ENCODE data around the gene MAP3K3.
"Not testable (repeated sequence)": the region's sequence is repeated elsewhere in the genome, so short reads cannot be mapped to it uniquely, and the experiment has no call there.

Gene MAP3K3

DNA sequence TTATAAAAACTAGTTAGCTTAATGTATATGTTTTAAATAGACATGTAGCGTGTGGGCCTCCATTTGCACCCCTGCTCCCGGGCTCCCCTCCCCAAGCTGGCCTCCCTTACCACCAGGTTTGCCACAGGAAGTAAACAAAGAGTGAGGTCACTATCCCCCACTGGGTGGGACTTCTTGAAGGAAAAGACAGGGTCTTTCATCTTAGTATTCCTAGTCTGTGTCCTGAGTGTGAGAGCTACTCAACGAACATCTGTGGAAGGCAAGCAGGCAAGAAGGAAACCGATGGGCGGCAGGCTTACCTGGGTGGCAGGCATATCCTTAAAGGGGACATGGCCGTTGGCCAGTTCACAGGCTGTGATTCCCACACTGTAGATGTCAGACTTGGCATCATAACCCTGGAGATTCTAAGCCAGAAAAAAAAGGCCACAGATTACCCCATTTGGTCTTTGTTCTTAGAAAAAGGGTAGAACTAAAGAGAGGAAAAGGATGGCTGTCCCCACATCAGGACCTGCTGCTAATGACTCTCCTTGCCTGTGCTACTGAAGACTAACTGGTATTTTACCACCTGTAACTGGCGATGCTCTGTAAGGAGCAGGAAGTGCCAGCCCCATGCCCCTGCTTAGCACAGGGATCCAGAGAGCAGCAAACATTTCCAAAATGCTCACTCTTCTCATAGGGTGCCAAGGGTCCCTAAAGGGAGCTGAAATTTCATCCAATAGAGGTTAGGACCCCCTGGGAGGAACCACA lies 84.3 kb downstream of the MAP3K3 start:
- no peak for DNase-seq (ENCODE audit: low spot score)

DNA sequence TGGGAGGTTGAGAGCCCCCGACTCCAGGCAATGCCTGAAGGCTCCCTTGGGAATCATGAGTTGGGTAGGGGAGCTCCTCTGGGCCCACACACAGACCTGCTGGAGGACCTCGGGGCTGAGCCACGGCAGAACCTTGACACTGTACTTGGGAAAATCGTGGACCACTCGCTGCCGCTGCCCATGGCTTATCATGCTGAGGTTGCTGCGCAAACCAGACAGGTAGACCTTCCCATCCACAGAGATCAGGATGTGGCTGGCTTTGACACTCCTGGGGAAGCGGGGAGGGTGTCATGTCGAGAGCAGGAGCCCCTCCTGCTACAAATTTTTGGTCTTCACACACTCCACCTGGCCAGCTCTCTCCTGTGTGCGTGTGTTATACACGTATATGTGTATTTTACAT lies 84.9 kb downstream of the MAP3K3 start:
- no peak for DNase-seq (ENCODE audit: low spot score)

DNA sequence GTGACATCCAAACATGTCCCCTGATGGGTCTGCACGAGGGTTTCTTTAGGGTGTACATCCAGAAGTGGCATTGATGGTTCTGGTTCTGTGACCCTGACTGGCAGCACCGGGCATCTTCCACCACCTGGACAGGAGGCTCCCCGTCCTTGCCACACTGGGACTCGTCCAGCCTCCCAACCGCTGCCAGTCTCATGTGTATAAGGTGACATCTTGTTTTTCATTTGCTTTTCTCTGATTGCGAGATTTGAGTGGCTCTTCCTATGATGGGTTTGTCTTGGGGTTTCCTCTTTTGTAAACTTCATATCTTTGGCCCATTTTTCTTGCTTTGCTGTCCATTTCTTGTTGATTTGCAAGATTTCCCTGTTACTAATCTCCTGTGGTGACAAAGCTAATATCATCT lies 86.9 kb downstream of the MAP3K3 start:
- DNase-seq (ENCODE audit: low spot score), result no peak

DNA sequence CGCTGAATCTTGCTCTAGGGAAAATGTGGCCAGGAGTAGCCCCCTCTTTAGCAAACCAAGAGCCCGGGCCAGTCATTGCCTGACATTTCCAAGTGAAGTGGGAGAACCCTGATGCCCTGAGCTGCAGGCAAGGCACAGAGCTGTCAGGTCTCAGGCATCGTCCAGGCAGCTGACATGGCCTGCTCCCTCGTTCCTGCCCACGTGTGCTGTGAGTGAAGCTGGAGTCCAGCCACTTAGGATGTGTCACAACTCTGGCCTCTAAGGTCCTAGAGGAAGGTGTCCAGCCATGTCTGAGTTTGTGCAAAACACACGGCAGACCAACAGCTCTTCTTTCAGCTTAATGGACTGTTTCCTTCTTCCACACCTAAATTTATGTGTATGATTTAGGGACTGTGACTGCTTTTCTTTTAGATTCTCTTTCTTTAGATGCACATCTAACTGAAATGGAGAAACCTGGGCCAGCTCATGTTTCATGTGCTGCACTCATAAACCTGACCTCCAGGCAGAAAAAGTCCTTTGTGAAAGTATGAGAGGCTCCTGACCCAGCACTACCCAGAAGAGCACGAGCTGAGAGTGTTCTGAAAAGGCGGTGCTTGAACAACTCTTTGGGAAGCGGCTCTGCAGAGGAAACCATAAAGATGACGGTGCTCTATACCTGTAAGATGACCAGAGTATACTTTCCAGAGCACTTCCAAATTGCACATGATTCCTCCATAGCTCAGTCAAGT lies 92.5 kb downstream of the MAP3K3 start:
- DNase-seq (ENCODE audit: low spot score), result peak; percentile 70

DNA sequence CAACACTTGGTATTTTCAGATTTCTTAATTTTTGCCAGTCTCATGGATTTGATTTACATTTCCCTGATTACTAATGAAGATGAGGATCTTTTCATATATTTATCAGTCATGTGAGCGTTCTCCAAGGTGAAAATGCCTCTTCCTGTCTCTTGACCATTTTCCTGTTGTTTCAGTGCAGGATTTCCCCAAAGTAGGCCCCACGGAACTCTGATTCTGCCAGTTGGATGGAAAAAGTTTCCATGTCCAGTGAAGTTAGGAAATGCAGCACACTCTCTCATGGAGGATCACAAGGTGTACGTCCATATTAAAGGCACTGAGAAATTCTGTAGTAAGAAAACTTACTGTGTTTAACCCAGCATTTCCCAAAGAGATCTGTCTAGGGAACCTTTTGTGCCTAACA lies 94.2 kb downstream of the MAP3K3 start:
- DNase-seq (ENCODE audit: low spot score), result no peak

DNA sequence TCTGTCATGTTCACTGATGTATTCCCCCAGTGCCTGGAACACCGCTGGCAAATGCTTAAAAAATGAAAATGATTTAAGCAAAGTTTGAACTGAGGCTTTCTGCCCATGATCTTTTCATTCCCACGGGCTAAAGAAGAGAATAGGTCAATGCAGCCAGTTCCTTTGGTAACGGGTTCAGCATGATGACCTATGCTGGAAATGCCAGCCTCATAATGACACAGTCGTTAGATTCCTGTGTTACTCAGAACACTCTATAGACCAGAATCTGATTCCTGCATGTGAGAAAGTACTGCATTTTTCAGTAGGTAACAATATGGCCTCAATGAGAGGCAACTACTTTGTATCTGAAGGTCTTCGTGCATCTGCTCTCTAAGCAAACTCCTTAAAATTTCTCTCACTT lies 96.8 kb downstream of the MAP3K3 start:
- no peak for DNase-seq (ENCODE audit: low spot score)

DNA sequence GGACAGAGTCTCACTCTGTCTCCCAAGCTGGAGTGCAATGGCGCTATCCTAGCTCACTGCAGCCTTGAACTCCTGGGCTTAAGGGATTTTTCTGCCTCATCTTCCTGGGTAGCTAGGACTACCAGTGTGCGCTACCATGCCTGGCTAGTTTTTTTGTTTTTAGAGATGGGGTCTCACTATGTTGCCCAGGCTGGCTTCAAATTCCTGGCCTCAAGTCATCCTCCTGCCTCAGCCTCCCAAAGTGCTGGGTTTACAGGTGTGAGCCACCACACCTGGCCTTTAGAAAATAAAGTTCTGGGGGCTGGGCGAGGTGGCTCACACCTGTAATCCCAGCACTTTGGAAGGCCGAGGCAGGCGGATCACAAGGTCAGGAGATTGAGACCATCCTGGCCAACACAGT lies 98.0 kb downstream of the MAP3K3 start:
- not testable (repeated sequence) for DNase-seq (ENCODE audit: low spot score)

DNA sequence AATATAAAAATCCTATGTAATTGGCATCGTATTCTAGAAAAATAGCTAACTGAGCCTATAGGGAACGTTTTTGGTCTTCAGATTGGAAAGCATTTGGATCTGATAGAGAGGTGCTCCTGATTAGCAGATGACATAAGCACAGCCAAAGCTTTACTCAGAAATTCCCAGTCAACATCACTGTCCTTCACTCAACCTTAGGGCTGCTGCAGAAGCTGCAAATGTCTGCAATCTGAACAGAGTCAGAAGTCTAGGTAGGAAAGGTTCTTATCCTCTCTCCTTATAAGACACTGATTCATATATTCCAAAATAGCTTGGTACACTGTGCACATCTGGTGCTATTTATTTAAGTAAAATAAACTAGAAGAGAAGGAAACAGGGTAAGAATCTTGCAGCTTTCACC lies 100.2 kb downstream of the MAP3K3 start:
- no peak for DNase-seq (ENCODE audit: low spot score)

DNA sequence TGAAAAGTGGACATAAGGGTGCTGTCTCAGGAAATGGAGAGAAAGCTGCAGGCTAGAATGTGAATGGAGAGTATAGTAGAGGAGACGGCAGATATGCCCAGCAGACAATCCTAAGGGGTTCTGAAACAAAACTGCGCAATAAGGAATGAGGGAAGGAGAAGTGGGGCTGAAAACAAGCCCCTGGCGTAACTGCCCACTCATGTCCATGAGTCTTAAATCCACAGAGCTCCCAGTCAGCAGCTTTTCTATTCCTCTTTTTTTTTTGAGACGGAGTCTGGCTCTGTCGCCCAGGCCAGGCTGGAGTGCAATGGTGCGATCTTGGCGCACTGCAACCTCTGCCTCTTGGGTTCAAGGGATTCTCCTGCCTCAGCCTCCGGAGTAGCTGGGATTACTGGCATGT lies 113.5 kb downstream of the MAP3K3 start:
- DNase-seq (ENCODE audit: low spot score), result no peak

DNA sequence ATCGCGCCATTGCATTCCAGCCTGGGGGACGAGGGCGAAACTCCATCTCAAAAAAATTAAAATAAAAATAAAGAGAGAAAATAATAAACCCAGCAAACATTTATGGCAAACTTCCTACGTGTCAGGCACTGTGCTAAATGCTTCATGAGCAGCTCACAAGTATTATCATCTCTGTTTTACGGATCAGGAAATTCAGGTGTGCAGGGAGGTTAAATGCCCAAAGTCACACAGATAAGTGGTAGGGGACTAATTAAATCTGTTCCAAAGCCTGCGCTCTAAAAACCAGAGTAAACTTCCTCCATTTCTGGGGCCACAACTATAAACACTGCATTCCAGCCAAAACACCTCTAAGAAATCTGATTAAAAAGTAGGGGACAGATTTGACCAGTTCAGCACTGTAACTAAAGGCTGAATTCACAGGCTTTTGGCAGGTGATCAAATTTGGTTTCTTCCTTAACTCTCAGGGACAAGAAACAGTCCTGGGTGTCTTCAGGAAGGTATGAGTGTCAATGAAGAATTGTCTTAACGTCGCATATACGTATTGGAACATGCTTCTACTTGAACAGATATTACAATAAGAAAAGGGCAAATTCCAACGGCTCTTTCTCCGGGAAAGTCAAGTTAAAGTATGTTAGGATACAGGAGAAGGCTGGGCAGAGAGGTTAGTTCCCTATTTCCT lies 118.4 kb downstream of the MAP3K3 start:
- DNase-seq (ENCODE audit: low spot score), result peak; percentile 13

DNA sequence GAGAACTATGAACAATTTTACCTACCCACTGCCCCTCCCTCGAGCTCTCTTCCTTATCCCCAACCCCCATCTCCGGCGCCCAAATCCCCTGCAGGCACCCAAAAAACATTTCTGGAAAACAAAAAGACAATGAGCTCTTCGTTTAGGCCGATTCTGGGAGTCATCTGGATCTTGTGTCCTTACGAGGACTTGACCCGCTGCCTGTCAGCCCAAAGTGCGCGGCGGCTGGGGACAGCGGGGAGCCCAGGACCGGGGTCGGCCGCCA lies 118.9 kb downstream of the MAP3K3 start:
- peak; percentile 6 for DNase-seq (ENCODE audit: low spot score)

DNA sequence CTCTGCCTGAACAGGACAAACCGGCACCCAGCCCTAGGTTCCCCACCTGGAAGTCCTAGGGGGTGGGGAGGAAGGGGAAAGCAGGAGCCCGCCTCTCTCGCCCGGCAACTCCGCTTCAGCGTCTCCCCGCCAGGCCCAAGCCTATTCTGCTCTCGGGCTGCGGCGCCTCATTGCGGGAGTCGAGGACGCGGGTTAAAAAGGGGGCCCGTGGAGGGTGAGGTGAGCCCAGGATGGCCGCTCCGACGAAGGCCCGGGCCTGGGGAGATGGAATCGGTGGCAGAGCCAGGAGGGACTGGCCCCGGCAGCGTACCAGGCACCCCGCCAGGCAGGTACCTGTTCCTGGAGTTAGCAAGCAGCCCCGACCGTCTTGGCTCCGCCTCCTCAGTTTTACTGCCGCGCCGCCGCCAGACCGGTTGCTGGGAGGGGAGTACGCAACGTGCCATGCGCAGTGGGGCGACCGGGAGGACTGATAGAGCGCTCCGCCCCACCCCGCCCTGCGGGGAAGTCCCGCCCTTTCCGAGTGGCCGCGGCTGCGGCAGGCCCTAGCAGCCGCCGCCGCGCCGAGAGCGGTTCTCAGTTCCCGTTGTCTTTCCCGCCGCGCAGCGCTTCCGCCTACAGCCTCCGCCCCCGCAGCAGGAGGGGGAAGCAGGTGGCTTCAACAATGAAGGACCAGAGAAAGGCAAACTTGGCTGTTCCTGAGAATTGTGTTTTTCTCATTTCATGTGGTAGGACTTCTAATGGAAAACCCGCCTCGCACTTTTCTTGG lies 119.4 kb downstream of the MAP3K3 start, which contains the start of gene STRADA:
Gene STRADA, minus strand, starts transcription at position 392 of the 766 bp plus-strand sequence. CDS start 13,430 bp downstream, outside the sequence.
- peak; percentile 99 for DNase-seq (ENCODE audit: low spot score)
